ENCODE data around the gene MPPED1. TPM values are rescaled to one million over a fixed set of nuclear protein-coding genes. Genes with fewer than 3 reads are reported as not detected.

MPPED1 gene
- total and polyA plus RNA-seq, 2 donors (not counting 1 experiment from before 2014, with no cell fraction given) = not detected

GRCh38 chr22:43375951-43376455 is 35.8 kb upstream of the MPPED1 start:
- Histone ChIP-seq H3K27me3 (ENCODE audit: control insufficient read depth, insufficient read depth, low read length) (peaks cover 4% of the 10 kb centered on the region), H3K27ac (ENCODE audit: insufficient read depth, low read length) (no peak overlapping the region), H2AFZ (ENCODE audit: low read length) (no peak overlapping the region), H4K20me1 (ENCODE audit: control insufficient read depth, extremely low read depth, insufficient read depth, low read length) (no peaks in the 10 kb centered on the region), H3K4me1 (ENCODE audit: control insufficient read depth, extremely low read depth, insufficient read depth, low read length) (no peaks in the 10 kb centered on the region), H3K9ac (ENCODE audit: insufficient read depth, low read length) (no peak overlapping the region), H3K36me3 (ENCODE audit: control insufficient read depth, insufficient read depth, low read length) (no peaks in the 10 kb centered on the region), H3K79me2 (ENCODE audit: control insufficient read depth, insufficient read depth, low read length) (no peaks in the 10 kb centered on the region), H3K9me3 (ENCODE audit: control insufficient read depth, insufficient read depth, low read depth, low read length) (no peaks in the 10 kb centered on the region), H3K4me3 (replicated peaks in 1 of 4; ENCODE audit: control extremely low read depth in 1 of 4, insufficient read depth in 1 of 4, low read depth in 3 of 4, low read length in 4 of 4) (no peak overlapping the region), H3K4me2 (ENCODE audit: extremely low read depth, insufficient read depth, low read length) (no peak overlapping the region)
- no peak for TF ChIP-seq CTCF (conservative IDR thresholded peaks at IDR 0.05 in 1 of 2, IDR thresholded peaks at IDR 0.05 in 1 of 2; ENCODE audit: low read depth in 1 of 2, low read length in 2 of 2)
- no peak for TF ChIP-seq EZH2 (IDR thresholded peaks at IDR 0.05; ENCODE audit: low read length, missing control alignments)
- DNase-seq (ENCODE audit: low read depth in 2 of 2) = peak in 1 of 2 donors; percentile 79

GRCh38 chr22:43376765-43377547 is 34.9 kb upstream of the MPPED1 start:
- Histone ChIP-seq H3K9ac (ENCODE audit: insufficient read depth, low read length) (no peak overlapping the region), H3K4me1 (ENCODE audit: control insufficient read depth, extremely low read depth, insufficient read depth, low read length) (no peaks in the 10 kb centered on the region), H3K4me2 (ENCODE audit: extremely low read depth, insufficient read depth, low read length) (no peak overlapping the region), H3K27ac (ENCODE audit: insufficient read depth, low read length) (no peak overlapping the region), H3K36me3 (ENCODE audit: control insufficient read depth, insufficient read depth, low read length) (no peaks in the 10 kb centered on the region), H3K27me3 (ENCODE audit: control insufficient read depth, insufficient read depth, low read length) (peaks cover 4% of the 10 kb centered on the region), H2AFZ (ENCODE audit: low read length) (no peak overlapping the region), H4K20me1 (ENCODE audit: control insufficient read depth, extremely low read depth, insufficient read depth, low read length) (no peaks in the 10 kb centered on the region), H3K79me2 (ENCODE audit: control insufficient read depth, insufficient read depth, low read length) (no peaks in the 10 kb centered on the region), H3K9me3 (ENCODE audit: control insufficient read depth, insufficient read depth, low read depth, low read length) (no peaks in the 10 kb centered on the region), H3K4me3 (replicated peaks in 1 of 4; ENCODE audit: control extremely low read depth in 1 of 4, insufficient read depth in 1 of 4, low read depth in 3 of 4, low read length in 4 of 4) (no peak overlapping the region)
- no peak for TF ChIP-seq CTCF (conservative IDR thresholded peaks at IDR 0.05 in 1 of 2, IDR thresholded peaks at IDR 0.05 in 1 of 2; ENCODE audit: low read depth in 1 of 2, low read length in 2 of 2)
- no peak for TF ChIP-seq EZH2 (IDR thresholded peaks at IDR 0.05; ENCODE audit: low read length, missing control alignments)
- DNase-seq (ENCODE audit: low read depth in 2 of 2) = peak in 1 of 2 donors; percentile 69

- Histone ChIP-seq H3K4me3 (replicated peaks in 1 of 4; ENCODE audit: control extremely low read depth in 1 of 4, insufficient read depth in 1 of 4, low read depth in 3 of 4, low read length in 4 of 4) (no peak overlapping the region), H3K9ac (ENCODE audit: insufficient read depth, low read length) (no peak overlapping the region), H4K20me1 (ENCODE audit: control insufficient read depth, extremely low read depth, insufficient read depth, low read length) (no peaks in the 10 kb centered on the region), H3K27ac (ENCODE audit: insufficient read depth, low read length) (no peak overlapping the region), H3K9me3 (ENCODE audit: control insufficient read depth, insufficient read depth, low read depth, low read length) (no peaks in the 10 kb centered on the region), H3K4me1 (ENCODE audit: control insufficient read depth, extremely low read depth, insufficient read depth, low read length) (no peaks in the 10 kb centered on the region), H3K4me2 (ENCODE audit: extremely low read depth, insufficient read depth, low read length) (no peak overlapping the region), H3K27me3 (ENCODE audit: control insufficient read depth, insufficient read depth, low read length) (peaks cover 4% of the 10 kb centered on the region), H2AFZ (ENCODE audit: low read length) (no peak overlapping the region), H3K79me2 (ENCODE audit: control insufficient read depth, insufficient read depth, low read length) (no peaks in the 10 kb centered on the region), H3K36me3 (ENCODE audit: control insufficient read depth, insufficient read depth, low read length) (no peaks in the 10 kb centered on the region)
- peak in 1 of 2 donors; percentile 76 for DNase-seq (ENCODE audit: low read depth in 2 of 2)
- TF ChIP-seq EZH2 (IDR thresholded peaks at IDR 0.05; ENCODE audit: low read length, missing control alignments) (no peak), CTCF (conservative IDR thresholded peaks at IDR 0.05 in 1 of 2, IDR thresholded peaks at IDR 0.05 in 1 of 2; ENCODE audit: low read depth in 1 of 2, low read length in 2 of 2) (no peak)
These were observed 34.3 kb upstream of the MPPED1 start for GRCh38 chr22:43377548-43377895.
